Eye (tissue), 1 donor: ENCODE results near the gene FOXC1.

Experiments used
- DNase-seq: peaks from one replicate; pipeline ENCODE4 v3.0.0-alpha.2; 2015

The FOXC1 gene

GRCh38 chr6:1612974-1613306 lies 3.2 kb downstream of the FOXC1 start:
- peak; percentile 75 for DNase-seq

- DNase-seq, result peak; percentile 57
Measured at GRCh38 chr6:1613346-1613687, 3.6 kb downstream of the FOXC1 start.

DNA sequence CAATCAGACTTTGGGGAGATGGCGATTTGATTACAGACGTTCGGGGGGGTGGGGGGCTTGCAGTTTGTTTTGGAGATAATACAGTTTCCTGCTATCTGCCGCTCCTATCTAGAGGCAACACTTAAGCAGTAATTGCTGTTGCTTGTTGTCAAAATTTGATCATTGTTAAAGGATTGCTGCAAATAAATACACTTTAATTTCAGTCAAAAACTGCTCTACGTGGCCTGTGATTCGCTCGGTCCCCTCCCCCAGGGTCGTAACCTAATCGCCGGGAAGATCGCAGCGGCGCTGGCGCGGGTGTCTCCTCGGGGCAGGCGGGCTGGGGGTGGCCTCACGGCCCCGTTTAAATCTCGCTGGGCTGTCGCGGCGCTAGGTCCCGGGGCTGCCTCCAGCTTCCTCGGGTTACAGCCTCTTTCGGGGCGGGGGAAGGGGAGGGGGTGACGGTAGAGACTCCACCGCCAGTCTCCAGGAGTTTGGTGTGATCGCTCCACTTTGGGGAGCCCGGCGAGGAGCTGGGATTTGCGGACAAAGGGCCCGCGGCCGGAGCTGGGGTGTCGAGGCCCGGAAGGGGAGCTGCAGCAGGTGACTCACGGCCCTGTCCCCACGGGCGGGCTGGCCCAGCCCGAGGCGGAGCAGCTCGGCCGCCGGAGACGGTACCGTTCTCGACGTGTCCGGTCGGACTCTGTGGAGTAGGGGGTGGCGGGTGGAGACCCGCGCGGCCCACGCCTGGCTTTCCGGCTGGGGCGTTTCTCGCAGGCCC lies 4.2 kb downstream of the FOXC1 start:
- DNase-seq, result peak; percentile 75

GRCh38 chr6:1614448-1615150 lies 4.9 kb downstream of the FOXC1 start:
- peak; percentile 72 for DNase-seq

DNA sequence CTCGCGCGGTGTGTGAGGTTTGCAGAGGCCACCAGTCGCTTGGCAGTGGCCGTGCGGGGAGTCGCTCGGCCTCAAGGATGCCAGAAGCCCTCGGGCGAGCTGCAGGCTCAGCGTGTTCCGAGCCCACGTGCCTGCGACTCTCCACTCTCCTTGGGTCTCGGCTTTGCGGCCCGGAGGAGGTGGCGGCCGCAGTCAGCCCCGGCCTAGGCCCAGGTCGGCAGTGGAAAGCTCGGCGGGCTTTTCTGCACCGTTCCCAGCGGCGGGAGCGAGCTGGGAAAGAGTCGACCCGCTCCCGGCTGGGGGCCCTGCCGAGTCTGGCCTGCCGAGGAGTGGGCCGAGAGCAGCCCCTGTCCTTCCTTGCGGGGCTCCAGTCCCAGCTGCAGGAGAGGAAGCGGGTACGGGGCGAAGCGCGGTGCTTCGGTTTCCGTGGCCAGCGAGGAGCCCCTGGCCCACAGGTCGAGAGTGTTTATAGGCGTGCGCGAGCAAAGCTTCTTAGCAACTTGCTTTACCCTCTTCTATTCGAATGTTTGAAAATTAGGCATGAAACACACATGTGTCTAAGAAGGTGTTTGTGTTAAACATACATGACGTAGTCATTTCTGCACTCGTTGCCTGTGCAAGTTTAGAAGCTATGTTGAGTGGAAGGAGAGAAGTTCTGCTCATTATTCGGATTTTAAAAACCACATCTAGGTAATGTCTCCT lies 5.6 kb downstream of the FOXC1 start:
- peak; percentile 75 for DNase-seq

DNA sequence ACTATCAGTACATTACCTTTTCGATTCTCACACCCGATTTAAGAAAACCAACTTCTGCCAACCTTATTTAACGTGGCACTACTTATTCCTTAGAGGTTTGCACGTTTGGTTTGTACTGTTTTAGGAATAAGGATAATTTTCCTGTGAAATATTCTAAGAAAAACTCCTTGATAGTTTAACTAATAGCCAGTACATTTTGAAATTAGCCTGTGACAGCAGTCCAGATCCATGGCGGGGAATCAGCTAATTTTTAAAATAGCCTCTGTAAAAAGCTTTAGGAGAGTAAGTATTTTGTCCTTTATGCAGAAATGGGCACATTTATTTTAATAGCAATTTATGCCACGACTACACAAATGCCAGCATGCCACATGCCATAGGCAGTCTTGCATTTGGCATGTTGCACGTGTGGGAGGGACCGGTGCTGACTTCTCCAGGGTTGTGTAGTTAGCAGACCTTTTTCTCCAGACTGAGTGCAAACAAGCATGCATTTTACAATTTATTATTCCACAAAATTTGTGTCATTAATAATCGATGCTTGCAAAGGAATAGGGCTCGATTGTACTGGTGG lies 6.2 kb downstream of the FOXC1 start:
- no peak for DNase-seq

DNA sequence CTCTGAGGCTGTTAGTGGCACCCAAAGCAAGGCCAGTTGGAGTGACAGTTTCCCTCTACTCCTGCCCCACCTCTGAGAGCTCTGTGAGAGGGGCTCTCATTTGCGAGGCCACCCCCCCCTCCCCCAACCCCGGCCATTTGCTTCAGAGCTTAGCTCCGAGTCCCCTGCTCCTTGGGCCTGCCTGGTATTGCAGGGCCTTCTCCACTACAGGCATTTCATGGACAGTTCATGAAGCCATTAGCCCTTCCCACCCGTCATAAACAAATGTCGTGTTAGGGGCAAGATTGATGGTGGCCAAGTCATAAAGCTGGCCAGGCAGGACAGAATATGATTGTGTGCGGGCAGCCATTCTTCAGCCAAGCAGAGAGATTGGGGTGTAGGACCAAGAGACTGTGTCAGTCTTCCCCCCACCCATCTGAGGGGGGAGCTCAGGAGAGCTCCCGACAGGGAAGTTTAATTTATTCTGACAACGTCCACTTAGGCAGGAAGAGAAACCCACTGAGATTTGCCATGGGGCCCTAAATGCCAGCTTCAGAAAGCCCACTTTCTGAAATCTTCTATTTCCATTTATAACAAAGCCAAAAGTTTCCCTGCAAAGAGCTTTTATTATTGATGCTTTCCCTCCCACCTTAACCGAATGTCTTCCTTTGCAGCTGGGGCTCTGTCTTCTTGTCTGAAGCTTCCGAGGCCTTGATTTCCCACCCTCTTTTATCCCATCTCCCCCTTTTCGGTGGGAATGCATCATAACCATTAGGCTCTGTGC lies 7.2 kb downstream of the FOXC1 start:
- DNase-seq, result peak; percentile 45

DNA sequence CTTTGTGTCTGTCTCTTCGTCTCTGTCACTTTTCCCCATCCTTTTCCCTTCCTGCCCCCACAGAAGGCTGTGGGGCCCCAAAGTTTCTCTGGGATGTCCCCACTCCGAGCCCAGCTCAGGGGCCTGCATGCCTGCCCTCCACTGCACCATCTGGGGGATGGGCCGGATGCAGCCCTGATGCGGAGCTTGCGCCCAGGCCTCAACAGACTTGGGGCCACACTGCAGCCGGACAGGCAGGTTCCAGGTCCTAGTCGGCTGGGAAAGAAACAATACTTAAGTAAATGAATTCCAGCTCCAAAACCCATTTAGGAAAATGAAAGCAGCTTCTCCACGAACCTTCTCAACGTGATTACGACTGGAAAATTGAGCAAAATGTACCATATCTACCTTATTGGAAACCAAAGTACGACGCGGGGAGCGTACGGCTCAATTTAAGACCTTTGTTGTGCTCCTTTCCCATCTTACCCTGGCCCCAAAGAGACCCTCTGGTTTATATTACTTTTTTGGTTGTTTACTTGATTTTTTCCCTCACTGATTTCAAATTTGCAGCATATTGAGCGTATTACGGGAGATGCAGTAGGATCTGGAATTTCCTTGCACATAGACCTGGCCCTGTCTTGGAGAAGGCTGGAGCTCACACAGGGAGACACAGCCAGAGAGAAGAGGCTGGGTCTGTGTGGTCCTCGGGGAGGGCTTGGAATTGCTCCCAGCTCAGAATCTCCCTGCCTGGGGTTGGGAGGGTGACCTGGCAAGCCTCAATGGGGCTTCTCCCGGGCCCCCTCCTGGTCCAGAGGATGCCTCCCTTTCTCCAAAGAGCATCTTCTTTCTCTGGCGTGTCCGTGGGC lies 8.0 kb downstream of the FOXC1 start:
- peak; percentile 52 for DNase-seq

DNA sequence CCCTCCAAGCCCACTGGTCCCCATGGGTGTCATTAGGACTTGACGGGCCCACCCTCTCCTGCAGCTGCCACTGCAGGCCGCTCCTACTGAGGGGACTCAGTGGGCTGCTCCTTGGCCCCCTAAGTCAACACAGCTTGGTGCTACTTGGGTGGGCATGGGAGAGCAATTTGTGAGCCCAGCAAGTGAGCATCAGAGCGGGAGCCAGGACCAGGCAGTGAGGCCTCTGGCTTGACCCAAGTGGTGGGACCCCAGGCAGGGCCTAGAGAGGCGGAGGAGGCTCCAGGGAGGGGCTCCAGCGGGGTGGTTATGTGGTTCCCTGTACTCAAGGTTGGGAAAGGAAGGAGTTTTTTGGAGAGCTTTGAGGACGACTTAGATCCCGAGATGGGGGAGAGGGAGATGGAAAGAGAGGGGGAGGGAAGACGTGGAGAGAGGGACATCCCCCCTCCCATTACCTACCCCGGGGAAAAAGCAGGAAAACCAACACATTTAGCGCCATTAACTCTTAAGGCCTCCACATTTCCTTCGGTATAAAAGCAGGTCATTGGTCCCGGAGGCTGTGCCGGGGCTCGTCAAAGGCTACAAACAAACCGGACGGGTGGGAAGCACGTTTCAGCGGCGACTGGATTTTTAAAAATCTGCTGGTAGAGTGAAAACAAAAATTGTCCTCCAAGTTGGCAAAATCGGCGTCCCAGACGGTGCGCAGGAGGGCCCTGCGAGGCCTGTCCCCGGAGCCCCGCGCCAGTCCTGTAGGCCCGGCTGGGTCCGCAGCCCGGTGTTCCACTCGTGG lies 8.8 kb downstream of the FOXC1 start:
- peak; percentile 62 for DNase-seq

- DNase-seq, result peak; percentile 57
Measured at GRCh38 chr6:1619098-1619672, 9.5 kb downstream of the FOXC1 start.

GRCh38 chr6:1619673-1620503 lies 10.2 kb downstream of the FOXC1 start:
- peak; percentile 74 for DNase-seq

DNA sequence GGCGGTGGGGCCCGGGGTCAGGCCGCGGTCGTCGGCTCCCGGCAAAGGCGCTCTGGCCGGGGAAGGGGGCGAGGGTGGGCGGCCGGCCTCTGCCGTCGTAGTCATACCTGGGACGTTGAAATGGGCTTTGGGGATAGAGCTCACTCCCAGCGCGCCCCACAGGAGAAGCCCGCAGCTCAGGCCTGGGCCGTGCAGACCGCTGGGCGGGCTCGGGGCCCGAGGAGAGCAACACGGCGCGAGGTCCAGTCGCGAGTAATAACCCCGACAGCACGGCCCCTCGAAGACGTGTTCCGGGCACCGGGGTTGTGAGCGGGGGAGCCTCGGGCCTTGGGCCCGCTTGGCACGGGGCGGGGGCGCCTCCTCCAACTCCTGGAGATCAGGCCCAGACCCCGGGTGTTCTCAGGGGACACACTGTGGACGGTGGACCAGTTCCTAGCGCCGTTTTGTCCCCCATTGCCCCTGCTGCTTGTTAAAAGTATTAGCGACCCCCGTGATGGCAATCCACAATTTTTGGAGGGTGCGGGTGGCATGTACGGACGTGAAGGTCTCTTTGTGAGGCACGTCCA lies 10.9 kb downstream of the FOXC1 start:
- DNase-seq, result peak; percentile 39

DNA sequence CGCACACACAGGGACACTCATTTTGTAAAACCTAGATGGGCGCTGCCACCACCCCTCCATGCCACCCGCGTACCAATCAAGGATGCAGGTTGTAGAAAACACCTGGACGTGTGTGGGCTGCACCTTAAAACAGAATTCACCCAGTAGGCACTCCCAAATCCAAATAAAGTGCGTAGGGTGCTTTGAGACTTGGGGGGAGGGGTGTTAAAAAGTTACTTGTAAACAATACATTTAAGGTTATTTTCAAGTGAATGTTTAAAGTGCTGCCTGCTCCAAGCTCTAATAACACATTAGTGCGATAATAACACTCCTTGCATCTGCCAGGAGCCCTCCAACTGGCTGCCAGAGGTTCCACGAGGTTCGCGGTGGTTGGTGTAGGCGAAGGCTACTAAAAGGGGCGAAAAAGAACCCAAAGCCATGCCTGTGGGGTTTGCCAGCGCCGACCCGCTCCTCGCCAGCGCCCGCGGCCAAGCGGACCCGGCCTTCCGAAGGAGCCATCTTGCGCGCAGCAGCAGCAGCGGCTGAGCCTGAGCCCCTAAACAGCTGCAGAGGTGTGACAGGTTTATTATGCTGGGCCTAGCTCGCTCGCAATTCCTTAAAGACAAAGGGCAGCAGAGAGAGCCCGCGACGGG lies 11.5 kb downstream of the FOXC1 start:
- DNase-seq, result peak; percentile 62

DNA sequence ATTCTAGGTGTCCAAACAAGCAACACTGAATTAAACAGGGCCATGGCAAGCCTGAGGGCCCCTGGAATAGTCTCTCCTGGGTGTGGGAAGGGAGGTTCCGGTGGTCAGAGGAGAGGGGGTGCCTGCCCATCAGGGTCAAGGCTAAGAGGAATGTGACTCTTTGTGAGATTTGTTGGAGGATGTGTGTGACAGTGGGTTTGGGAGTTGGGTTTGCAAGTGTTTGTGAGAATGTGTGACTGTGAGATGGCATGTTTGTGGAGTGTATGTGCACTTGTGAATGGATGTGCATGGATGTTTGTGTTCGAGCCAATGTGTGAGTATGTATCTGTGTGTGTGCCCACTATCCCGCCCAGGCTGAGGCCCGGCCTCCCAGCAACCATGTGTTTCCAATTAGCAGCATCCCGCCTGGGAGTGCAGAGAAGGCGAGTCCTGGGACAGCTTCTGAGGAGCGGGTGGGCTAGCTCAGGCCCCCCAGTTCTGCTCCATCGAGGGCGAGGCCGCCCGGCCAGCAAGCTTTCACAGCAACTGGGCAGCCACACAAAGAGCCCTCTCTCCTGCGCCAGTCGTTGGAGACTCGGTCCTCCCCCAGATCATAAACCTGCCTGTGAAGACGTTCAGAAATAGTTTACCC lies 12.6 kb downstream of the FOXC1 start:
- DNase-seq, result peak; percentile 68

DNA sequence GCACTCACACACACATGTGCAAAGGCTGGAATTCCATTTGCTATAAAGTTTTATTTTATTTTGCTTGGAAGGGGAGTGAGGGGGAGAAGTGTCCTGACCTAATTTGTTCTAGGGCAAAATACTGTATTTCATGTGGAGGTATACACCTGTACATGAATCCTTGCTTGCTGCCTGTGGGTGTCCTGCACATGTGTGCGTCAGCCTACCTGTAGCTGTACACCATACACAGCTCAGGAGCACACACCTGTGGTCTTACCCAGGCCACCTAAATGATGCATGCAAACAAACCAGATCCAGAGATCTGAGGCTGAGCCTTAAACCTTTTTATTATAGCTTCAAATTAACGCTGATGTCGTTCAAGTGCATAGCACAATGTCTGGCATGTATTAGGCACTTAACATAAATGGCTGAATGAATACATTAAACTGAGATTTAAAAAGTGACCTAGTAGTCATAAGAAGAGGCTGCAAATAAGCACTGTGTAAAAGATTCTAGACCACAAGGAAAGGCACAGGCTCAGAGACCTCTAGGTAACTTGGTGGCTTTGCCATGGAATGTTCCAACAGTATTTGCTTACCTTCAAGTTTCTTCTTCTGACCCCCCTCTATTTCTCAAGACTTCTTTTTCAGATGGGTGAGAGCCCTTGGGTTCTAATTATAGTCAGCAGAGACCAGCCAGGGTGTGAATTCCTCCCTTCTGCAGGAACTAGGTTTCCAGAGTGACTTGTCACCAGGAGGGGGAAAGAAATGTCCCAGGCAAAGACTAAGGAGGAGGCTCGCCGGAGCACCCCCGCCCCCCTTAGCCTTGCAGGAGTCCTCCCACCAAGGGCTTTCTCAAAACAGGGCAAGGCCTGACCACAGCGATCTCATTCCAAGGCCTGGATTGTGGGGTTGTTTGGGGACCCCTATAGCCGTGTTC lies 13.4 kb downstream of the FOXC1 start:
- DNase-seq, result peak; percentile 49

DNA sequence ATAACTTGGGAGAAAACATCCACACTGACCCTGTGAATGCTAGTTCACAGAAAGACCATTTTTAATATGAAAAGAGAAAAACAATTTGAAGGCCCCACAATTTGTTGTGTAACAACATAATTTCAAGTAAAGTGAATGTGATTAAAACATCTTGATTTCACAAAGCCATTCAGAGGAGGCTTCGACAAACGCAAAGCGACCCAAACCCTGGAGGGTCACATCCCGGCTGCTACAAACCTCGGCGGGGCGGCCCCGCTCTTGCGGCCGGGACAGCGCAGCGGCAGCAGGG lies 14.0 kb downstream of the FOXC1 start:
- DNase-seq, result peak; percentile 71

GRCh38 chr6:1624058-1624850 lies 14.5 kb downstream of the FOXC1 start:
- peak; percentile 78 for DNase-seq
